Stimulated activated CD8-positive, alpha-beta memory T cell treated with anti-CD3 and anti-CD28 coated beads, Interleukin-7, amount 100 ng/mL, for 4 hours (primary cell): ENCODE results near the gene C2orf76.

Experiments
- DNase-seq, 2 donors: peaks; one replicate each; pipeline ENCODE4 v3.0.0-alpha.2; 2020; ENCODE audit warnings: low read depth in 2 of 2

Gene C2orf76

DNA sequence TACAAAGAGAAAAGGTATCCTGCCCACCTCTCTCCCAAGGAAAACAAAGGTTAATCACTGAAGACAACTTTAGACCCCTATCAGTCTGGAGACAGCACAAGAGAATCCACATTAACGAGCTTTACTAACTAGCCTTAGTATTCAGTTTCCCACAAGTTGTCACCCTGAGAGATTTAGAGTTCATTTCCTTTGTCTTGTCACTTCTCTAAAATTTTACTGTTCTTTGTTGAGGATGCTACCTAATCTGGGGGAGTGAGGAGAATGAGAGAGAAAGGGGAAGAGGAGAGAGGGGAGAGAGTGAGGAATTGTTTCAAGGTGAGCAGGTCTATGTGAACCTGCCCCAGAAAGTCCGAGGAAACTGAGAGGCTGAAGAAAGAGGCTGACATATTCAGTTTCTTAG lies 28.4 kb downstream of the C2orf76 start:
- DNase-seq = no peak

- DNase-seq = no peak
These were observed 28.9 kb downstream of the C2orf76 start for GRCh38 chr2:119337749-119338148.

- no peak for DNase-seq
These were observed 32.8 kb downstream of the C2orf76 start for GRCh38 chr2:119333833-119334232.

- DNase-seq = no peak
These were observed 33.3 kb downstream of the C2orf76 start for GRCh38 chr2:119333360-119333759.

DNA sequence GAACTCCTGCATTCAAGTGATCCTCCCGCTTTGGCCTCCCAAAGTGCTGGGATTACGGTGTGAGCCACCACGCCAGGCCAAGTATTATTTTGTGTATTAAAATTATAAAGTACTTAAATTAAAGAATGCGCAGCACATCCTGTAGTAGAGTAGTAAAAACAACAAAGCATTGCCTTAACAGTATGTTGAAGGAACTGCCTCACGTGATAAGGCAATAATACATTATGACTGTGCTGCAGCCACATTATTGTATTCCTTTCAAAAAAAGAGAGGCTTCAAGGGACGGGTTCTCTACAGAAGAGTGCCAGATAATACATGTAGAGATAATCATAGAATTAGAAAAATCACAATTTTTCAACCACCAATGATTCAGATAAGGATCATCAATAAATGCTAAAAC lies 33.7 kb downstream of the C2orf76 start:
- DNase-seq = no peak

DNA sequence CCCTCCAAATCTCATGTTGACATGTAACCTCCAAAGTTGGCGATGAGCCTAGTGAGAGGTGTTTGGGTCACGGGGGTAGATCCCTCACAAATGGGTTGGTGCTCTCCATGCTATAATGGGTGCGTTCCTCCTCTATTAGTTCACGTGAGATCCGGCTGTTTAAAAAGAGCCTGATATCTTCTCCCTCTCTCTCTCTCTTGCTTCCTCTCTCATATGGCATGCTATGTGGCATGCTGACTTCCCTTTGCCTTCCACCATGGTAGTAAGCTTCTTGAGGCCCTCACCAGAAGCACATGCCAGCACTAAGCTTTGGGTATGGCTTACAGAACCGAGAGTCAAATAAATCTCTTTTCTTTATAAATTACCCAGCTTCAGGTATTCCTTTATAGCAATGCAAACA lies 39.2 kb downstream of the C2orf76 start:
- DNase-seq = no peak

DNA sequence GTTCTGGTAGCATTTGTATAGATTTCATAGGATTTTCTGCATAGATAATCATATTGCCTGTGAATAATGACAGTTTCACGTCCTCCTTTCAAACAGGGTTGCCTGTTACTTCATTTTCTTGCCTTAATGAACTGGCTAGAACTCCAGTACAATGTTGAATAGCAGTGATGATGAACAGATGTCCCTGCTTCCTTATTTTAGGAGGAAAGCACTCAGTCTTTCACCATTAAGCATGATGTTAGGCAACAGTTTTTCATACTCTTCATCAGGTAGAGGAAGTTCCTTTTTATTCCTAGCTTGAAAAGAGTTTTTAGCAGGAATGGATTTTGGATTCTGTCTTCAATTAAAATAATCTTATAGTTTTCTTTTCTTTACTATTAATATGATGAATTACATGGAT lies 39.7 kb downstream of the C2orf76 start:
- DNase-seq = no peak

DNA sequence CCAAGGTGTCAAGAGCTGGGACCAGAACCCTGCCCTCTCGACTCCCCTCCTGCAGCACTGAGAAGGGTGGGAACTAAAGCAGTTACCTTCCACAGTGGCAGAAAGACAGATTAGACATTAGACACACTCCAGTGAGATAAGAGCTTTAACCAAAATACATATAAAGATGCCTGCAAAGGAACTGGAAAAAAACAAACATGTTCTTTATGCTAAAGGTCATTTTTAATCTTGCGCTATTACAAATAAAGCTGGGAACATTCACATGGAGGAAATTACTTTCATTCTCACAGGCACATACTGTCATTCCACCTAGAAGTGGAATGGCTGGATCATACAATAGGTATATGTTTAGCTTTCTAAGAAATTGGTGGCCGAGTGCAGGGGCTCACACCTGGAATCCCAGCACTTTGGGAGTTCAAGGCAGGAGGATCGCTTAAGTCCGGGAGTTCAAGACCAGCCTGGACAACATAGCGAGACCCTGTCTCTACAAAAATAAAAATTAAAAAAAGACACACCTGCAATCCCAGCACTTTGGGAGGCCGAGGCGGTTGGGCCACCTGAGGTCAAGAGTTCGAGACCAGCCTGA lies 41.9 kb downstream of the C2orf76 start:
- no peak for DNase-seq

DNA sequence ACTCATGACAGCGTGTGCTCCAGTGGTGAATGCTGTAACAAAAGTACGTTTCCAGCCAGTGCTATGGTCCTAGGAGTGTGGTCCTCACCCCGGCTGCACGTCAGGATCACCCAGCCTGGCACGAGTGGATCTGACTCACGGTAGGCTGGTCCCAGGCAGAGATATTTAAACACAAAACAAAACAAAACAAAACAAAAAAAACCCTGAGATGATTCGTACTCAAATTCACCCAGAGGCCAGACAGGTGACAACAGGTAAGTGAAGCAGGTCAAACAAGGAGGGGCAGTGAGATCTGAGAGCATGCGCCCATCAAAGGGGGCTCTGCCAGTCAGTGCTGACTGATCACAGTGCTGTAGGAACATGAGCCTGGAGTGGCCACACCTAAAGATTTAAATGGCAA lies 43.2 kb downstream of the C2orf76 start:
- no peak for DNase-seq

GRCh38 chr2:119319593-119319992 lies 47.0 kb downstream of the C2orf76 start:
- DNase-seq = no peak

DNA sequence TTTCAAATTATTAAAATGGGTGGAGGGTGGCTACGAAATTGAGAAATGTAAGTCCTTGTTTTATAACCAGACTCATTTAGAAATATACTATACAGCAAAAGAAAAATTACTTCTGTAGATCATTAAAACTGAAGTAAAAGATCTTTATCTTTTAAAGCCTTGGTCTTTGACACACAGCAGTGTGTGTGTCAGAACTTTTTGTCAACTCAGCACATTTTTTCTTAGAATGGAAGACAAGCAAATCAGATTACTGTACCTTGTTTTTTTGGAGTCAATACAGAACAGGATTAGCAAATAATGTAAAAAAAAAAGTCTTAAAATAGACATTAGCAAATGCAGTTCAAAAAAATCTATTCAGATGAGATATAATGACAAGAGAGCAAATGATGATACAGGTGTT lies 49.1 kb downstream of the C2orf76 start:
- no peak for DNase-seq

GRCh38 chr2:119316066-119316465 lies 50.6 kb downstream of the C2orf76 start:
- no peak for DNase-seq

DNA sequence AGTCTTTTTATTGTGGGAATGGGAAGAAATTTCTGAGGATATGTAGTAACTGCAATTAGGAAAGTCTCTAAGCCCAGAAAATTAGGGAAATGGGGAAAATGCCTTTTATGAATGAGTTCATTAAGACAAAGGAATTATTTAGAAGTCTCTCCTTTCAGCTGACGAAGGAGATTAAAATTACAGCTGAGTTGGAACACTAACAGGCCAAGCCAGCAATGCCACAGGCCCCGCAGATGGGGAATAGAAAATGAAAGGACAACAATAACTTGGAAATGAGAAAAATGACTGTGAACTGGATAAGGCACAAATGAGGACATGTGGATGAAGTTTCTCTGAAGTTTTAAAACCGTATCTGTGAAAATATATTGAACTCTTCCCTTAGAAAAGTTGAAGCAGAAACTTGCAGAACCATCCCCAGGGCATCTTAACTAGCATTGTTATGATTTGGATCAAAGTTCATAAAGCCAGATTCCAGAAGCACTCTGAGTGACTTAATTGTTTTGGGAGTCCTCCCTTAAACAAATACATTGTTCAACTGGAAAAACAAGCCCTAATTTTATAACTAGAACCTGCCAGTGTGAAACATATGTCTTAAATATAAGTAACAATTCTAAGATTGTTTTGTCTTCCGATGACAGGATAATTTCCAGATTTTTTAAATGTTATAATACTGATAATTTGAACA lies 51.3 kb downstream of the C2orf76 start:
- no peak for DNase-seq

DNA sequence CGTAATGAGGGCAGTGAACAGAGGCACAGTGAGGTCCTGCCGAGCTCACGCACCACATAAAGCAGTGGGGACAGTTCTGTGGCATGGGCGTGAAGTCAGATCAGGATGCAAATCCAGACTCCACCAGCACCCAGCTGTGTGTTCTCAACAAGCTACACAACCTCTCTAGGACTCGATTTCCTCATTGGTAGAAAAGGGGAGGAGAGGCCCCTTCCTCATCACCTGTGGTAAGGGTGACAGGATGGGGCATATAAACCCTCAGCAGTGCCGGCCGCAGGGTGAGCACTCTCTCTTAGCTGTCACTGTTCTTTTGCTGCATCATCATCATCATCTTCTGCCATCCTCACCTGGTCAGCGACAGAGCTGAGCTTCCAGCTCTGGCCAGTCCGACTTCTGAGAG lies 54.8 kb downstream of the C2orf76 start:
- no peak for DNase-seq

GRCh38 chr2:119311371-119311770 lies 55.3 kb downstream of the C2orf76 start:
- DNase-seq = no peak

DNA sequence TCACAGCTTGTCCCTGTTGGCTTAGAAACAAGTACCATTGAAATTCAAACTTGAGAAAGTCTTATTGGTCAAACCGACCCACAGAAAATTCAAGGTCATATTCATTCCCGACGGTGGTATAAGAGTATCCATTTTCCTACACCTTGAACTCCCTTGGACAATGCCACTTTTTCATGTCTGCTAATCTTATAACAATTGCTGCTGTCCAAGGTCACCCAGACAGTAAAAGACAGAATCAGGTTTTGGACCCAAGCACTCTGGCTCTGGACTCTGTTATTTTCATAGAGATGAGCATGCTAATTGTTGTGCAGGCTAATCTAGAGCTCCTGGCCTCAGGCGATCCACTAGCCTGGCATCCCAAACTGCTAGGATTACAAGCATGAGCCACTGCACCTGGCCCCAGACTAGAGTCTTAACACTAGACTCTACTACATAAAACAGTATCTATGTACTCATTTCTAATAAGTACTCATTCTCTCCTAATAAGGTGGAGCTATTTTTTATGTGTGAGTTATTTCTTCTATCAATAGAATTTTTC lies 57.8 kb downstream of the C2orf76 start:
- no peak for DNase-seq

DNA sequence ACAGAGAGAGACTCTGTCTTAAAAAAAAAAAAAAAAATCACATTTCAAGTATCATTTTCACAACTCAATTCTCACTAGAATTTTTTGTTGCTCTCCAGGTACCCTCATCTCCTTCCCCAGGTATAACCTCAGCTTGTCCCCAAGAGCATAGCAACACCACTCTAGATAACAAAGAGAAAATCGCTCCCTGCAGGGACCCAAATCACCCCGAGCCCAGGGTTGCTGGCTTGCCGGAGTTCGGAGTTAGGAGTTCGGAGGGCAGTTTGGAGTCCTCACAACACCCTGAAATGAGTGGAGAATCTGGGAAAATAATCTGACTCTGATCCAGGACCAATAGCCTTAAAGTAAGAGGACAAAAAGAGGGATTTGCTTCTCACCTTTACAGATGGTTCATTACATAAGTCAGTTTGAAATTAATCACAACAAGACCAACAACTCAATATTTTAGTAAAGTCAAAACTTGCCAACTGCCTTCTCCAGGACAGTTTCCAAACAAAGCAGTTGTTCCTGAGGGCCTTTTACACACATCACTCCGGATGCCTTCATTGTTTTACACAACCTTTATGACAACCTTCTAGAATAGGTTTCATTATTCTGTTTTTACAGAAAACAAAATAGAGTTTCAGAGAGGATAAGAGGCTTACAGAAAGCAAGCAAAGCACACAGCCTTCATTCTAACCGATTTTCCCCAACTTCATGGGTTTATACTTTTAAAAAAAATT lies 59.1 kb downstream of the C2orf76 start:
- DNase-seq = no peak

DNA sequence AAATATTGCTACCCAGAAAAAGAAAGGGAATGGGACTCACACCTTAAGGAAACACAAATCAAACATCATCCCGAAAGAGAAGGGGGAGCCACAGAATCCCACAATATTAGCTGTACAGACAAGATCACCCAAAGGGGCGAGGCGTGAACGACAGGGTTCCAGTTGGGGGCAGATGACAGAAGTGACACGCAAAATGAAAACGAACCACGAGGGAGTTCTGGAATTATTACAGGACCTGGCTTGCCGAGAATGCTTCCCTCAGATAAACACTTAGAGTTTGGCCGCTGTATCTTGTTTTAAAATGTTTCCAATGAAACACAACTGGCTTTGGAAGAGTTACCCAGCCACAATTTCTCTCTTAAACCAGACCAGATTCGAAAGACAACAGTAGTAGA lies 60.4 kb downstream of the C2orf76 start:
- no peak for DNase-seq

- no peak for DNase-seq
These were observed 61.0 kb downstream of the C2orf76 start for GRCh38 chr2:119305497-119306195.

- no peak for DNase-seq
These were observed 61.8 kb downstream of the C2orf76 start for GRCh38 chr2:119304847-119305246.

GRCh38 chr2:119301413-119301812 lies 65.2 kb downstream of the C2orf76 start:
- no peak for DNase-seq

GRCh38 chr2:119295688-119296375 lies 70.8 kb downstream of the C2orf76 start:
- no peak for DNase-seq
